Measurements from ENCODE around the gene DIP2C. TPM values are rescaled to one million over a fixed set of nuclear protein-coding genes. Genes with fewer than 3 reads are reported as not detected.
"Not testable (repeated sequence)": the region's sequence is repeated elsewhere in the genome, so short reads cannot be mapped to it uniquely, and the experiment has no call there.

Gene DIP2C
- total RNA-seq, 1 donor = 19.9 TPM

DNA sequence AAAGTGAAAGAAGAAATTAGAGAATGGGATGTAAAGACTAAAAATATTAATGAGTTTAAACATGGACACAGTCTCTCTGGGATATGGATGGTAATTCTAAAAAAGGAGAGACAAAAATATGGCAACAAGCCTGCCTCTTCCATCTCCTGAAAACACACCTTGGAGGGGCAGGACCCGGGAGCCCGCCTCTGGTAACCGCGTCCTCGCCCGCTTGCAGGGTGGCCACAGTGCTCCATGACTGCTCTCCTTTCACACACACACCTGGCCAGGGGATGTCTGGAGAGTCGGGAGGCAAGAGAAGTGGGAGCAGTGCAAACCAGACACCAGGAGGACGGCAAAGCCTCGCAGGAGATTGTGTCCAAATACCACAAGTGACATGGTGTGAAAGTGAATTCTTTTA is 387.9 kb downstream of the DIP2C start:
- TF ChIP-seq, protein P1, sequence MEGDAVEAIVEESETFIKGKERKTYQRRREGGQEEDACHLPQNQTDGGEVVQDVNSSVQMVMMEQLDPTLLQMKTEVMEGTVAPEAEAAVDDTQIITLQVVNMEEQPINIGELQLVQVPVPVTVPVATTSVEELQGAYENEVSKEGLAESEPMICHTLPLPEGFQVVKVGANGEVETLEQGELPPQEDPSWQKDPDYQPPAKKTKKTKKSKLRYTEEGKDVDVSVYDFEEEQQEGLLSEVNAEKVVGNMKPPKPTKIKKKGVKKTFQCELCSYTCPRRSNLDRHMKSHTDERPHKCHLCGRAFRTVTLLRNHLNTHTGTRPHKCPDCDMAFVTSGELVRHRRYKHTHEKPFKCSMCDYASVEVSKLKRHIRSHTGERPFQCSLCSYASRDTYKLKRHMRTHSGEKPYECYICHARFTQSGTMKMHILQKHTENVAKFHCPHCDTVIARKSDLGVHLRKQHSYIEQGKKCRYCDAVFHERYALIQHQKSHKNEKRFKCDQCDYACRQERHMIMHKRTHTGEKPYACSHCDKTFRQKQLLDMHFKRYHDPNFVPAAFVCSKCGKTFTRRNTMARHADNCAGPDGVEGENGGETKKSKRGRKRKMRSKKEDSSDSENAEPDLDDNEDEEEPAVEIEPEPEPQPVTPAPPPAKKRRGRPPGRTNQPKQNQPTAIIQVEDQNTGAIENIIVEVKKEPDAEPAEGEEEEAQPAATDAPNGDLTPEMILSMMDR (IDR thresholded peaks at IDR 0.05; ENCODE audit: insufficient read depth, low read depth, low read length) = no peak
- no peak overlapping the region for H3K4me3 ChIP-seq (ENCODE audit: low read depth, low read length)
- no peak for DNase-seq (ENCODE audit: low read depth)

DNA sequence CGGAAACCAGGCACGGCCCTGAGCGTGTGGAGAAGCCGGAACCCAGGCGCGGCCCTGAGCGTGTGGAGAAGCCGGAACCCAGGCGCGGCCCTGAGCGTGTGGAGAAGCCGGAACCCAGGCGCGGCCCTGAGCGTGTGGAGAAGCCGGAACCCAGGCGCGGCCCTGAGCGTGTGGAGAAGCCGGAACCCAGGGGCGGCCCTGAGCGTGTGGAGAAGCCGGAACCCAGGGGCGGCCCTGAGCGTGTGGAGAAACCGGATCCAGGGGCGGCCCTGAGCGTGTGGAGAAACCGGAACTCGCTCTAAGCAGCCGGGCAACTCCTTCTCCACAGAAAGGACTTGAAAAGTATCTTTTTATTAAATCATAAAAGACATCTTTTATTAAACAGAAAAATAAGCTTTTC is 388.9 kb downstream of the DIP2C start:
- not testable (repeated sequence) for H3K4me3 ChIP-seq (ENCODE audit: low read depth, low read length); DNase-seq (ENCODE audit: low read depth)

DNA sequence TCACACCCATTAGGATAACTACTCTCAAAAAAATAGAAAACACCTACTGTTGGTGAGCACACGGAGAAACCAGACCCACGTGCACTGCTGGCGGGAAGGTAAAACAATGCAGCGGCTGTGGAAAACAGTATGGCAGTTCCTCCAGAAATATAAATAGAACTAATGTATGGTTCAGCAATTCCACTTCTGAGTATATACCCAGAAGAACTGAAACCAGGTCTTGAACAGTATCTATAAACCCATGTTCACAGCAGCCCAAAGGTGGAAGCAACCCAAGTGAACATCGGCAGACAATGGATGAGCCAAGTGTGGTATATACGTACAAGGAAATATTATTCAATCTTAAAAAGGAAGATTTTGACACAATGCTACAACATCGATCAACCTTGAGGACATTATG is 389.5 kb downstream of the DIP2C start:
- no peak overlapping the region for H3K4me3 ChIP-seq (ENCODE audit: low read depth, low read length)
- DNase-seq (ENCODE audit: low read depth) = no peak
- TF ChIP-seq, protein P1 (IDR thresholded peaks at IDR 0.05; ENCODE audit: insufficient read depth, low read depth, low read length) = no peak

DNA sequence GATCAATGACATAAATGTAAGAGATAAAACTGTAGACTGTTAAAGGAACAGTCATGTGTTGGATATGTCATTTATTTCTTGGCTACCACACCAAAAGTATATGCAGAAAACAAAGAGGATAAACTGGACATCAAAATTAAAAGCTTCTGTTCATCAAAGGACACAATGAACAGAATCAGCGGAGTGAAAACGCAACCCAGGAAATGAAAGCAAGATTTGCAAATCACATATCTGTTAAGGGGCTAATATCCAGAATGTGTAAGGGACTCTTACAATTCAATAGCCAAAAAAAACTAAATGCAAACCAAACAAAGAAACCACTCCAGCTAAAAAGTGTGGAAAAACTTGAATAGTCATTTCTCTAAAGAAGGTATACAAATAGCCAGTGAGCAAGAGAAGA is 390.0 kb downstream of the DIP2C start:
- DNase-seq (ENCODE audit: low read depth) = no peak
- H3K4me3 ChIP-seq (ENCODE audit: low read depth, low read length) = no peak overlapping the region
- TF ChIP-seq, protein P1 (IDR thresholded peaks at IDR 0.05; ENCODE audit: insufficient read depth, low read depth, low read length) = no peak

DNA sequence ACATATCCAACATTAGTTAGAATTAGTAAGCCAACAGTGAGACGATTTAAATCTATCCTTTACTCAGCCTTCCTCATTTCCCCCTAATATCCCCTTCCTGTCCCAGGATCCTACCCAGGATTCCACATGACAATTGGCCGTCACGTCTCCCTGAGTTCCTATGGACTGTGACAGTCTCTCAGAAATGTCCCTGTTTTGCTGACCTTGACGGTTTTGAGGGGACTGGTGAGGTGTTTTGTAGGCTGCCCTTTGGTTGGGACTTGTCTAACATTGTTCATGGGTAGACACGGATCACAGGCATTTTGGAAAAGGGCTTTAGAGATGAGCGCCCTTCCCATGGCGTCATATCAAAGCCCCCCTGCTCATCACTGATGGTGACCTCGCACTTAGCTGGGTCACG is 391.4 kb downstream of the DIP2C start:
- H3K4me3 ChIP-seq (ENCODE audit: low read depth, low read length) = no peak overlapping the region
- TF ChIP-seq, protein P1 (IDR thresholded peaks at IDR 0.05; ENCODE audit: insufficient read depth, low read depth, low read length) = no peak
- no peak for DNase-seq (ENCODE audit: low read depth)

DNA sequence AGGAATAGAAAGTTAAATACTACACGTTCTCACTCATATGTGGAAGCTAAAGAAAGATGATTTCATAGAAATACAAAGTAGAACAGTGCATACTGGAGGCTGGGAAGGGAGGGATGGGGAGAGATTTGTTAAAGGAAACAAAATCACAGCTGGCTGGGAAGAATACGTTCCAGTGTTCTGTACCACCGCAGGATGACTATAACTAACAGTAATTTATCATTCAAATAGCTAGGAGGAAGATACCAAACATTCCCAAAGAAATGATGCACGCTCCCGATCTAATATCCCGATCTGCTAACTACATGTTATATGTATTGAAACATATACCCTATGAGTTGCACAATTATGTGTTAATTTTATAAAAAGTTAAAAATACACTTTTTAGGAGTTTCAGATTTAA is 391.9 kb downstream of the DIP2C start:
- TF ChIP-seq, protein P1 (IDR thresholded peaks at IDR 0.05; ENCODE audit: insufficient read depth, low read depth, low read length) = no peak
- DNase-seq (ENCODE audit: low read depth) = no peak
- no peak overlapping the region for H3K4me3 ChIP-seq (ENCODE audit: low read depth, low read length)

DNA sequence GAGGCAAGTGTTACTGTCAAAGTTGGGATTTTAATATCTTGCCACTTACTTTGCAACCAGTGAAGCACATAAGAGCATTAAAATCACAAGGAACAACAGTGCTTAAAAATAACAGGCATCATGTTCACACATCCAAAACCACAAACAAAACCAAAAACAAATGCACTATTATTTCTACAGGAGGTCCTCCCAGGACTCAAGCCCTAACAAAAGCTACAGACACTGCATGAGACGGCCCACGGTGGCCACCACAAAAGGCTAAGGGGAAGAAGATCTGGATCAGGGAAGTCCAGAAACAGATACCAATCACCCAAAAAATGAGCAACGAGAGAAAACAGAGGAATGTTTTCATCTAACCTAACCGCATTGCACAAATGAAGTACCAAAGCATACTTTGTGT is 395.8 kb downstream of the DIP2C start:
- peak; percentile 61 for DNase-seq (ENCODE audit: low read depth)
- H3K4me3 ChIP-seq (ENCODE audit: low read depth, low read length) = no peak overlapping the region
- TF ChIP-seq, protein P1 (IDR thresholded peaks at IDR 0.05; ENCODE audit: insufficient read depth, low read depth, low read length) = no peak
